GM18498 (cell line): ENCODE results near the gene DLGAP4.

ENCODE experiments used
- ATAC-seq: cut with Tn5 transposase; IDR thresholded peaks from one replicate; pipeline ENCODE4 v1.9.1; 2021; ENCODE audit warnings: mild to moderate bottlenecking, moderate library complexity; ENCODE audit not compliant: unreplicated experiment

The DLGAP4 gene

GRCh38 chr20:36525620-36526365 is 219.7 kb downstream of the DLGAP4 start:
- no peak for ATAC-seq

GRCh38 chr20:36526521-36527011 is 220.4 kb downstream of the DLGAP4 start:
- no peak for ATAC-seq

DNA sequence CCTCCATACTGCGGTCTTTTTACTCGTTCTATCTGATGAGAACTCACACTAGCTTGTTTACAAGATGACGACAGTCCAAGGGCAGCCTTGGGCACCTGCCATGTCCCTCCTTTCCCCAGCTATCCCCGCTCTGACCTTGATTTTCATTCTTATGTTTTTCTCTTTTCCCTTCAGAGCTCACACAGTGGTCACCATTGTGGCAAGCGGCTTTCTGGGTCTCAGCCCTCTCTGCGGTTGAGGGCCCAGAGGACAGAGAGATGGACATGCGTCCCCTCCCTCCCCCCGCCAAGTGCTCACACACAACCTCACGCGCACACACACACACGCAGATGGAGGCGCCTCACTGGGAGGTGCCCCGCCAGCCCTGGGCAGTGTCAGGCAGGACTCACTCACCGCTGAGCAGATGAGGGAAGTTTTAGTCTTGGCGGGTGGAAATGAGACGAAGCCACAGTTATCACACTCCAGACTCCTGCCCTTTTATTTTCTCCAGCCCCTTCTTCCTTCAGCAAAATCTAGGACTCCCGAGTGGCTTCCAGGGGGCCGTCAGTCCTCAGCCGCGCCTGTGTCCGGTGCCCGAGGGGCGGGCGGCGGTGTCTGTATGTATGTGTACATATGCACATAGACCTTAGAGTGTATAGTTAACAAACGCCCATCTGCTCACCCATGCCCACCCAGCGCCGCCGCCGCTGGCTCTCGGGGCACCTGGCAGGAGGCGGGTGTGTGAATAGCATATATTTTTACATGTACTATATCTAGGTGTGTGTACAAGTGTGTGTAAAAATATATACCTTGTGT is 221.4 kb downstream of the DLGAP4 start:
- no peak for ATAC-seq

- ATAC-seq, result no peak
These were observed 222.2 kb downstream of the DLGAP4 start for GRCh38 chr20:36528176-36528874.

GRCh38 chr20:36528875-36529417 is 222.8 kb downstream of the DLGAP4 start:
- no peak for ATAC-seq

GRCh38 chr20:36532388-36532787 is 226.2 kb downstream of the DLGAP4 start:
- no peak for ATAC-seq

GRCh38 chr20:36532822-36533221 is 226.7 kb downstream of the DLGAP4 start:
- no peak for ATAC-seq

DNA sequence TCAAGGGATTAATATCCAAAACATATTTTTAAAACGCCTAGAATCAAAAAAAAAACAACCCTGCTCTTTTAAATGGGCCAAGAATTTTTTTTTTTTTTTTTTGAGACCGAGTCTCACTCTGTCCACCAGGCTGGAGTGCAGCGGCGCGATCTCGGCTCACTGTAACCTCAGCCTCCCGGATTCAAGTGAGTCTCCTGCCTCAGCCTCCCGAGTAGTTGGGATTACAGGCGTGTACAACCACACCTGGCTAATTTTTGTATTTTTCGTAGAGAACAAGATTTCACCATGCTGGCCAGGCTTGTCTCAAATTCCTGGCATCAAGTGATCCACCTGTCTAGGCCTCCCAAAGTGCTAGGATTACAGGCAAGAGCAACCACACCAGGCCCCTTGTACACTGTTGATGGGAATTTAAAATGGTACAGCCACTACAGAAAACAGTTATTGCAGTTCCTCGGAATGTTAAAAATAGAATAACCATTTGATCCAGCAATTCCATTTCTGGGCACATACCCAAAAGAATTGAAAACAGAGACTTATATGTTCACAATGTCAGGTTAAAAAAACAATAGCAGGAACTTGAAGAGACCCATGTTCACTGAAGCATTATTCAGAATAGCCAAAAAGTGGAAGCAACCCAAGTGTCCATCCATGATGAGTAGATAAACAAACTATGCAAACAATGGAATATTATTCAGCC is 232.0 kb downstream of the DLGAP4 start:
- no peak for ATAC-seq

- no peak for ATAC-seq
These were observed 234.5 kb downstream of the DLGAP4 start for GRCh38 chr20:36540551-36541211.

DNA sequence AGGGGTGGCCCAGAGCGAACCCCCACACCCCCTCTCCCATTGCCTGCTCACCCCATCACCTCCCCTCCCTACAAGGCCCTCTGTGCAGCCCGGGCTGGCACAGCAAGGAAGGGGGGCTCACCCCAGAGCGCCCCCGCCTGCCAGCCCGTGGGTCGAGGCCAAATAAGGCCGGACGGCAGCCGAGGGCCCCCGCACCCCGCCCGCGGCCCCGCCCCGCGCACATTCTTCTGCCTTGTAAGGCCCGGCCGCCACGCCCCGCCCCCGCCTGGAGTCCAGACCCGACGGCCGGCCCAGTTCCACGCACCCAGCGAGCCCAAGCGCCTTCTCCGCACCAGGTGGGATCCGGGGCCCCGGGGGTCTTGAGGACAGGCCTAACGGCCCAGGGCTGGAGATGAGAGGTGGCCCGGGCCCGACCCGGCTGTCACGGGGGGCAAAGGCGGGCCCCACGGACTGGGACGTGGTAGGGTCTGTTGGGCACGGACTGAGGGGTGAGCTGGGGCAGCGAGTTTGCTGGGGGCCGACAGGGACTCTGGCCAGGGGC is 235.2 kb downstream of the DLGAP4 start, which contains the start of gene MYL9:
TSS of gene MYL9 (plus strand) at position 293 of the 541 bp plus-strand sequence. CDS start 3,366 bp downstream, outside the sequence.
- ATAC-seq, result no peak

DNA sequence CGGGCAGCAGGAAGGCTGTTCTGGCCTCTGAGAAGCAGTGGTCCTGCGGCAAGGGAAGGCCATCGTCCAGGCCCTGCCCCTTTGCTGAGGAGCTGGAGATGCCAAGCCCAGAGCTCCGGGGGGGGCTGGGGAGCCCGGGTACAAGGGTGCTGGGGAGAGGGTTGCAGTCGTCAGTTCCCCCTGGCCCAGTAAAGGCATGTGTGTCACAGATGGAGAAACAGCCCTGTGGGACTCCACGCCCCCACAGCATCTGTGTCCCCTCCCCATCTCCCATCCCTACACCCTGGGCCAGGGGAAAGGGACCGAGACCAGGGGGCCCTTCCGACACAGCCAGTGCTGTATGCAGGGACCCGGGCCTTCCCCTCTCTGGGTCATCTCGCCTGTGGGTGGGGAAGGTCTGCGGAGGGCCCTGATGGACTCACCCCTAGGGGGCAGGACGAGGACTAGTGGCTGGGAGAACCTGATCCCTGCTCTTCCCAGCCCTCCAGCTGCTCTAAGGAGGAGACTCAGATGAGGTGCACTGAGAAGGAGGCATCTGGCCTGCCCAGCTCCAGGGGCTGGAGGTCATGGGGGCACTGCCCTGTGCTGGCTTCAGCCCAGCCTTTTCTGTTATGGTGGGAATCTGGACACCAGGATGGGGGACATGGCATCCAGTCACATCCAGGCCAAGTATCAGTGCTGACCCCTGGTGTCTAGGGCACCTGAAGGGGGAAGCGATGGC is 235.8 kb downstream of the DLGAP4 start:
- no peak for ATAC-seq

DNA sequence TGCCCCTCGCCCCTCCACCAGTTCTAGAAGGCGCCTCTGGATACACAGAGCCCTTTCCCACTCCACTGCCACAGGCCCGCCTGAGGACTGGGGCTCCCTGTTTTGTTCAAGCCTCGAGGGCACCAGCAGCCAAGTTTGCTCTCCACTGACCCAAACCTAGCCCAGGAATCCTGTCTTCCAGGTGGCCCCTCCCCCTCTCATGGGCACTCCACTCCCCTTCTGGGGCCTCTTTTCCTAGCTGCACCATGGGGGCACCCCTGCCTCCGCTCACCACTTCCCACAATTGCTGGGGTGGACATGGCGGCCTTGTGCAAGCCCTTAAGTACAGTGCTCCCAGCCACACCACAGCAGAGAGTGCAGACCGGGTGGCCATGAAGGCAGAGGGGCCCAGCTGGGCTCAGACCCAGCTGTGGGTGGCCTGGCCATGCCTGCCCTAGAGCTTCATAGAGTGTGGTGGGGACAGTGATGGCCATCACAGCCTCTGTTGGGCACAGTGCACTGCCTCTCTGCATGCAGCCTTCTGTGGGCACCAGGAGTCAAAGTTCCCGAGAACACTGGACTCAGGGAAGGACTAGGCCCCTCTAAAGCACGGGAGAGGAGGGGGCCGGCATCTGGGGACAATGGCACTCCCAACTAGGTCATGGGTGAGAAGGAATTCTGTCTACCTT is 236.5 kb downstream of the DLGAP4 start:
- ATAC-seq, result no peak

- ATAC-seq, result no peak
These were observed 237.3 kb downstream of the DLGAP4 start for GRCh38 chr20:36543184-36544133.

GRCh38 chr20:36544134-36545018 is 238.2 kb downstream of the DLGAP4 start:
- ATAC-seq, result no peak

GRCh38 chr20:36546111-36546736 is 240.1 kb downstream of the DLGAP4 start:
- ATAC-seq, result no peak
